GM12873 (cell line): ENCODE data around the gene XPO4.

Experiments
- TF ChIP-seq, protein P1 (sequence below): IDR thresholded peaks from 2 replicates; pipeline ENCODE4 v1.5.1; 2012; ENCODE audit warnings: low read depth, mild to moderate bottlenecking, moderate library complexity, low read length, control low read depth; ENCODE audit not compliant: insufficient read depth; ENCODE audit errors: missing control alignments

The XPO4 gene

DNA sequence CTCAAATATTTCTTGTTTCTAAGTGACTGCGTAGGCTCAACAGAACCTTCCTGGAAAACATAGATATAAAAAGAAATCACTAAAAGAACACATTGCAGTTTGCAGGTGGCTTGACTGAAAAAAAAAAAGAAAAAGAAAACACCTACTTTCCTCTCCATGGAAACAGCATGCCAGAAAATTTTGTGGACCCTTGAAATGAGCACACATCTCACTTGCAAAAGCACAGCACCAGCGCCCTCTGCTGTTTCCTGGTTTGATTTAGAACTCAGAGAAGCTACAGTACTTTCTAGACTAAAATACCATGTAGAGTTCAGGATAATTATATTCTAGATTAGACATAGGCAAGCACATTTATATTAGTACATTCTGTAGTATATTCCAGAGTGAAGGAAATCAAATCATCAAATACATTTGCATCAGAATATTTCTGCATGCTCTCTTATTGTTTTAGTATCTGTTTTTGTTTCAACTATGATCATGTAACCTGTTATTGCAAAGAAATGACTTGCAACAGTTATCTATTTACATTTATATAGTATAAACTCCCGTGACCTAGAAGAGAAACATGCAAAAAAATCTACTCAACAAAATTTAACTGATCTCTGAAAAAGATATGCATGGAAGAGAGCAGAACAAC is 22.3 kb upstream of the XPO4 start:
- TF ChIP-seq, protein P1, sequence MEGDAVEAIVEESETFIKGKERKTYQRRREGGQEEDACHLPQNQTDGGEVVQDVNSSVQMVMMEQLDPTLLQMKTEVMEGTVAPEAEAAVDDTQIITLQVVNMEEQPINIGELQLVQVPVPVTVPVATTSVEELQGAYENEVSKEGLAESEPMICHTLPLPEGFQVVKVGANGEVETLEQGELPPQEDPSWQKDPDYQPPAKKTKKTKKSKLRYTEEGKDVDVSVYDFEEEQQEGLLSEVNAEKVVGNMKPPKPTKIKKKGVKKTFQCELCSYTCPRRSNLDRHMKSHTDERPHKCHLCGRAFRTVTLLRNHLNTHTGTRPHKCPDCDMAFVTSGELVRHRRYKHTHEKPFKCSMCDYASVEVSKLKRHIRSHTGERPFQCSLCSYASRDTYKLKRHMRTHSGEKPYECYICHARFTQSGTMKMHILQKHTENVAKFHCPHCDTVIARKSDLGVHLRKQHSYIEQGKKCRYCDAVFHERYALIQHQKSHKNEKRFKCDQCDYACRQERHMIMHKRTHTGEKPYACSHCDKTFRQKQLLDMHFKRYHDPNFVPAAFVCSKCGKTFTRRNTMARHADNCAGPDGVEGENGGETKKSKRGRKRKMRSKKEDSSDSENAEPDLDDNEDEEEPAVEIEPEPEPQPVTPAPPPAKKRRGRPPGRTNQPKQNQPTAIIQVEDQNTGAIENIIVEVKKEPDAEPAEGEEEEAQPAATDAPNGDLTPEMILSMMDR = peak; percentile 77

GRCh38 chr13:20923272-20923671 is 20.7 kb upstream of the XPO4 start:
- TF ChIP-seq, protein P1 = no peak

DNA sequence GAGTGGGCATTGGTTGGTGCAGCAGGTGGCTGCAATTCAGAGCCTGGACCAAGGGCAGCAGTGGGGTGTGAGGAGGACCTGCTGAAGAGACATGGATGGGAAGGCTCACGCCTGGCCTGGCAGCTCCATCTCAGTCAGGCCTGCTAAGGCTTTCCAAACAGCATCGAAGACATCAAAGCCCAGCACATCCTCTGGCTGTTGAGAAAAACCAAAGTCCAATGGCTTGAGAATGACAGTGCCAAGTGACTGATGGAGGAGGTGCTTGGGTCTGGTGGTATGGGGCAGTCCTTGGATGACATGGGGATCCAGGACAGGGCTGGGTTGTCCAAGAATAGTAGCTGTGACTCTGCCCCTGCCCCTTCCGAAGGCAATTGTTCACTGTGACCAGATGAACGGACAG is 19.0 kb upstream of the XPO4 start:
- TF ChIP-seq, protein P1 = no peak

GRCh38 chr13:20911037-20911436 is 8.5 kb upstream of the XPO4 start:
- TF ChIP-seq, protein P1 = no peak

DNA sequence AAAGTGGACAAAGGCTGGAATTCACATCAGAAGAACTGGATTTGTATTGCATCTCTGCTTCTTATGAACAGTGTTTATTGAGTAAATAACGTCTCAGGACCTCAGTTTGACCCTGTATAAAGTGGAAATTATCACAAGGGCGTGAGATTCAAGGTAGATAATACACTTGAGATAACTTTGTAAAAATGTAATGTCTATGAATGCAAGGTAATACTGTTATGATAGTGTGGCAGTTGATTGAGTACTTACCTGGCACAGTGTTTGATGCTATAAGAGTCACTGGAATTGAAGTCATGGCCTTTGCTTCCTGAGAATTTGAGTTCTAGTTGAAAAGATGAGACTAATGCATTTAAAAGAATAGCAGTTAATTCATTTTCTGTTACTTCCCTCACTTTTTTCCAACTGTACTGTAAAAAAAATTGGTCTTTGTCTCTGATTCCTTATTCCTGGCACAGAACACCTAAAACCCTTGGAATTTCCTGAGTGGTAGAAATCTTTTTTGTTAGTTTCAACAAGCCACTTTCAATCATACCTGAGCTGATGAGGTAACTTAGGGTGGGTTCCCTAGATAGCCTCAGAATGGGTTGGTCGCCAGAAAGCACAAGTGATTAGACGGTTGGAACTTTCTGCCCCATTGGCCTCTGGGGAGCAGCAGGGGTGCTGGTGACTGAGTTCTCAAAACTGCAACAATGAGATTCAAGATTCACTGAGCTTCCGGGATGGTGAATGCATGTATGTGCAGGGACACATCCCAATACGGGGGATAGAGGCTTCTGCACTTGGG is 6.4 kb upstream of the XPO4 start:
- TF ChIP-seq, protein P1 = no peak

DNA sequence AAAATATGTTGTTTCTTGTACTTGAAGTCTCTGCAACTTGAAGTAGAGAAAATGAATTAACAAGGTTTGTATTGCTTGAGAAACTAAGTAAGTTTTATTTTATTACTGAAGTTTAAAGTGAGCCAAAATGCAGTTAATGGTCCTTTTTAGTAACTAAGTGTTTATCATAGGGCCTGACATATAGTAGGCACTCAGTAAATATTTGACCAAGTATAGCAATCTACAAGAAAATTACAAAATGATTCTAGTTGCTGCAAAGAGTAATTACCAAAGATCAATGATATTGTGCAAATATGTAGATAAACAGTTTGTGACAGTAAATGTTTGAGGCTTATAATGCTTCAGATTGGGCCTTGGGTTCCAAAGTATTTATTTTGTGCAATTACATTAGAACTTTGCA is 2.4 kb upstream of the XPO4 start:
- TF ChIP-seq, protein P1 = no peak

DNA sequence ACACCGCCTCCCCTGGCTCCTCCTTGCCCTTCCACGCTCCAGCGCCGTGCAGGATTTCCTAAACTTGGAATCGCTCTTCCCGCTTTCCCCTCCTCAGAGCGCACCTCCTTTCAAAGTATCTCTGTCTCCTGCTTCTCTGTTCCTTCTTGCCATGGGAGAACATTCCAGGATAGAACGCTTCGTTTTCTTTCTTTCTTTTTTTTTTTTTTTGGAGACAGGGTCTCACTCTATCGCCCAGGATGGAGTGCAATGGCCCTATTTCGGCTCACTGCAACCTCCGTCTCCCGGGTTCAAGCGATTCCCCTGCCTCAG is 574 bp upstream of the XPO4 start:
- TF ChIP-seq, protein P1 = no peak
